GM18873 (cell line): ENCODE data around the gene HIVEP1.

ENCODE experiments used
- ATAC-seq: cut with Tn5 transposase; IDR thresholded peaks from one replicate; pipeline ENCODE4 v1.9.1; 2021; ENCODE audit warnings: mild to moderate bottlenecking, moderate library complexity, moderate number of reproducible peaks; ENCODE audit not compliant: unreplicated experiment, low FRiP score

HIVEP1 gene

GRCh38 chr6:12110523-12111362, 98.6 kb downstream of the HIVEP1 start:
- no peak for ATAC-seq

DNA sequence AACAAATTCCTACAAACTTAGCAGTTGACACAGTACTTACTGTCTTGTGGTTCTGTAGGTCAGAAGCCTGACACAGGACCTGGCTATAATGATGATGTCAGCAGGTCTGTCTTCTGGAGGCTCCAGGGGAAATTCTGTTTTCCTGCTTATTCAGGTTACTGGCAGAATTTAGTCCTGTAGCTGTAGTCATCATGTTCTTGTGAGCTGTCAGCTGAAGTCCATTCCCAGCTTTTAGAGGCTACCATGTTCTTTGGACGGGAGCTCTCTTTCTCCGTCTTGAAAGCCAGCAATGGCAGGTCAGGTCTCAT, 99.2 kb downstream of the HIVEP1 start:
- no peak for ATAC-seq

DNA sequence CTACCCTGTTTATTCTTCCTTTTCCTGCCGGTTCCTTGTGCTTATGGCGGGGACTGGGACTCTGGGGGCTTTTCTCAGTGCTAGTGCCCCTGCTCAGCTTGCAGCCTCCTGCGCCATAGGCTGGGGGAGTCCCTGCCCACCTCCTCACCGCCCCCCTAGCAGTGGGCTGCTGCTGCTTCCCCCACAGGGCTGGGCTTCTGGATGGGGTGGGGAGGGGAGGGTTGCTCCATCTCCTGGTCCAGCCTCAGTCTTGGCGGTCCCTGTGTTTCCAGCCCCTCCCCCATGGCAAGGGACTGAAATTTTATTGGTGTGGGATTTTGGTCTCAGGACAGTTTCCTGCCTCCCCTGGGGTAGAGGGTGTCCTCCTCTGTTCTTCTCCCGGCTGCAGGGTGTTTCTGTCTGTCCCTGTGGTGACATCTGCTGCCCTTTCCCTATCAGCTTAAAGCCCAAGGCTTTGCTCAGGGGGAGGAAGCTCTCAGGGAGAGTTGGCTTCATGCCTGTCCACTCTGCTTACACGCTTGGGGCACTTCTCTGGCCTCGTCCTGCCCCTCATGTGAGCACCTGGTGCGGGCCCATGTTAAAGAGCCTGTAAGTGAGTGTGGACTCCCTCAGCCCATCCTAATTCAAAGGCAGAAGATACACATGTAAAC, 100.6 kb downstream of the HIVEP1 start:
- ATAC-seq: no peak

DNA sequence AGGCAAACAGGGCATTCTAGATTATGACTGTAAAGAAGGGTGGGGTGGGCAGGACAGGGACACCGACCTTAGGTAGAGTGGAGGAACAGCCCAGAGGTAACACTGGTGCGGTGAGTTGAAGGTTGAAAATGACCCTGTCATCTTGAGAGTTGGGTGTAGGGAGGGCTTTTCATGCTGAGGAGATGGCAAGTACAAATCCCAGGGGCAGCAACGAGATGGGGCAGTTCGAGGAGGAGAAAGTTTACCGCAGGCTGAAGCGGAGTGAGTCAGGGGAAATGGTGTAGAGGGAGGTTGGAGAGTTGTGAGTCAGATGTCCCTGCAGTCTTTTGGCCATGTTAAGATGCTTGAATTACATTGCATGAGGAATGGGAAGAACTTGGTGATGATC, 101.1 kb downstream of the HIVEP1 start:
- ATAC-seq: peak; percentile 37

DNA sequence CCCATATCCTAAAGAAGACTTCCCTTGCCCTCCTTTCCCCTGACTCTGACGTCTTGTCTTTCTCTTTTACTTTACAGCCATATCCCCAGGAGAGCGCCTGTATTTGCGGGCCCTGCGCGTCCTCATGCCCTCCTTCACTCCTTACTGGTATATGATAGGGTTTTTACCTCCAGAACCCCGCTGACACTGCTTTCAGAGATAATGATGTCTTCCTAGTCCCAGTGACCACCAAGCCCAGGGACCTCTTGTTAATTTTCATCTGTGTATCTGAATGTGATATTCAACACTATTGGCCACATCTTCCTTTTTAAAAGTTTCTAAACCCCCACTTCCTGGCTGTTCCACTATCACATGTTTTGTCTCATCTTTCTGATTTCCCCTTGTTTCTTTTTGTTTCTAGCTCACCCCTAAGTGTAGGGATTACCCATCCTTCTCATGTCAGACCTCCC, 102.0 kb downstream of the HIVEP1 start:
- ATAC-seq: no peak

DNA sequence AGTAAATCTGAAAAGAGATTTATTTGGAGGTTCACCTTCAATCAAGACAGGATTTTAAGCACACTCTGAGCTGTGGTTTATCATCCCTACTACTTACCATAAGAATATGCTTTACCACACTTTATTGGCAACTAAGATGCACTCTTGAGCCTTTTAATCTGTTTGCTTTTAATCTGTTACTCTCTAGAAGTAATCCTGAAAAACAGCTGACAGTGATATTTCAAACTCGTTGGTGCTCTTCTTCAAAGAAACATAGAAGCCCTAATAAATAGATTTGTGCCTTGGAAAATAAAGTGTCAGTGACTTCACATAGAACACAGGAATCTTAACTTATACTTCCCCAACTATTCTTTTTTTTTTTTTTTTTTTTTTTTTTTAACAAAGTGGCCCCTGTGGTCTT, 102.9 kb downstream of the HIVEP1 start:
- ATAC-seq: no peak

DNA sequence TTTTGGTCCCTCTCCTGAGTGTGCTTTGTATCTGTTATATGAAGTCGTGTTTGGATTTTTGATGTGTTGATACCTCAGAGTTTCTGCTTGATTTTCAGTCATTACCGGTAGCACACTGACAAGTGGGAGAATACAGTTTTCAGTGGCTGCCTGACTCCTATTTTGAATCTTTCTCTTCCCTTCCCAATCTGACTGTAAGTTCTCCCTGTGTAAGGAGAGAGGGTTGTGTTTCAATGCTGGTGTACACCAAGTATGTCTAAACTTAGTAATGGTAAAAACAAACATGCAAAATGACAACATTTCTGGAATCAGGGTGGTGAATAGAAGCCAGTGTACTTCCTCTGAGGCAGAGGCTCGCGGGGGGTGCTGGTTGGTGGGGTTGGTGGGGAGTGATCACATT, 103.4 kb downstream of the HIVEP1 start:
- no peak for ATAC-seq

DNA sequence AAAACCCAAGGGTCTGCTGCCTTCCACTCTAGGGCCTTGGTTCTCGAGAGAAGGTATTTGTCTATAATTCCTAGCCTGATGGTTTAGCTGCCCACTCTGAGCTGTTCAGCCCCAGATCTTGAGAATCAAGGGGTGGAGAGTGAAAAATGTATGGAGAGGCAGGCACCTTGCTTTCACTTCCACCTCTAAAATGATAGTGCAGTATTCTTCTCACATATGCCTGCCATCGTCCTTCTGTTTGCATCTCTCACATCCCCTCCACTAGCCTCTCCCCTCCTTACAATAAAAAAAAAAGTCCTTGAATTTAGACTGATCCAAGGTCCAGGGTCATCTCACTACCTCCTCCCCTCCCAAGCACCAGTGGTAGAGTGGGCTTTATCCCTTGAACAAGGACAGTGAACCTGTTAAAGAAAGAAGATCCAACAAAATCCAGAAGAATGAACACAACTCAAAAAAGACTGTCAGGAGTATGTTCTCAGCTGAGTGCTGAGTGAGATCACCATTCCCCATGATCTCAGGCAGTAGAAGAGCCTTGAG, 104.2 kb downstream of the HIVEP1 start:
- ATAC-seq: no peak

GRCh38 chr6:12116978-12117377, 104.9 kb downstream of the HIVEP1 start:
- ATAC-seq: no peak

- ATAC-seq: no peak
These were observed 106.5 kb downstream of the HIVEP1 start for GRCh38 chr6:12118607-12119006.

DNA sequence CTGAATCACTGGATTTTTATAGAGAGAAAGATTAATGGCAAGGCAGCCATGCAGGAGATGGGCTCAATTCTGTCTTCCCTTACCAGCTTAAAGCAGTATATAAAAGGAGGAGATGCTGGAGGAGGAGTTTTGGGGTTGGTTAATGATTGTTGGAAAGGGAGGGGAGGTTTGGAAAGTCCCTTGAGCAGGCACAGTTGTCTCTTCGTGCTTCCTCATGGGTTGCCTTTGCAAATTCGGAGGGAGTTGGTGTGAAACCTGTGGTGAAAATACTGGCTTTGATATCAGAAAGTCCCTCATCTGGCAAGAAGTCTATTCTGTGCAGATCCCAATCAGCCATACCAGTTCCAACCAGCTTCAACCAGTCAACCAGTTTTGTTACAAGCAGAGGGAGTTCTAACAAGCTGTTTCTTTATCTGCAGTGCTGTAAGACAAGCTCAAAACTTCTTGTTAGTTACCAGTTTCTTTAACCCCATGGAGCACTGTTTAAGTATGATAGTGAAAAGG, 107.0 kb downstream of the HIVEP1 start:
- ATAC-seq: peak; percentile 85

- no peak for ATAC-seq
These were observed 113.3 kb downstream of the HIVEP1 start for GRCh38 chr6:12125396-12125795.

DNA sequence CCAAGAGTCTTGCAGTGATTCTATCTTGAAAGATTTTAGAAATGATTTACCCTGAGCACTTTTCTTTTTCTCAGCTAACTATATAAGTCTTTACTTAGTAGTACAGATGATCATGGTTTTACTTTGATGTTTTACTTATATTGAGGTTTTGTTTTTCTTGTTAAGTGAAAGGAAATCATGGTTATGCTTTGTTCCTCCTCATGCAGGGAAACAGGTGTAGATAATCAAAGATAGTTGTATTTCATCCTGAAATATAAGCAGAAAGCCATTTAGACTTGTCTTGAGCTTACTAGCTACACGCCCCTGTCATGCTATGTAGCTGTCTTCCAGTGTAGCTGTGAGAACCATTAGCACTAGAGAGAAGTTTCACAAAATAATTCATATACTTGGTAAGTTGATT, 113.9 kb downstream of the HIVEP1 start:
- ATAC-seq: no peak

GRCh38 chr6:12129523-12129922, 117.4 kb downstream of the HIVEP1 start:
- no peak for ATAC-seq

DNA sequence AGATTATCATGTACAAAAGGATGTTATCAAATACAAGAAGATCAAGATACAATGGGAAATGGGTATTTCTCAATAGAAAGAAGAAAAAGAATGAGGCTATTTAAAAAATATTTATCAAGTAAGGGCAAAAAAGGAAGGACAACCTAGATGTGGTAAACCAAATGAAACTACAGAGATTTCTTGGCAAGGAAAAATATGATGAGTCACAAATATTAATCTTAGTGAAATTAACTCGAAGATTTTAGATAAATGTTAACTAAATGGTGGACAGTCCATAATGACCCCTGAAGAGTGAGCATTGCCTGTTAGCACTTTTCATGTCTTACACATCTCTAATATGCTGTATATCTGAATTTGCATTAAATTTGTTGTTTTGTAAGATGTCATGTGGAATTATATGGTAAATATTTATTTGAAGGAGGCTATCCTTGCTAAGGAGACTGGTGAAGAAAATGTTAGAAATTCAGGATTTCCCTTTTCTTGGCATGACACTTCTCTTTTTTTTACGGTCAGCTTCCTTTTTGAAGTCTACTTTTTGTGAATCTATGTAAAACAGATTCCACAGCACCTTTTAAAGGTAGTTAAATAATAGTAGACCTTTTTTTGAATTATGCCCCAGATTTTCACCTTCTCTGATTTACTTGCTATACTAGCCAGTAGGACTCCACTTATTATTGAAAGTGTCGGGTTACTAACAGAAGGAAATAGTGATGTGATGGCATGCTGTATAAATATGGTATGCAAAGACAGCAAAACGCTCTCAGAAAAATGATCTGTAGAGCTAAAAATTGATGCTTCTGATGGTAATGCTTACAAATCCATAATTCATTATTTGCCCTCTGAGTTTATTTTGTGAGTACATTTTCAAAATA, 120.5 kb downstream of the HIVEP1 start:
- ATAC-seq: no peak

- no peak for ATAC-seq
These were observed 122.5 kb downstream of the HIVEP1 start for GRCh38 chr6:12134581-12134980.

DNA sequence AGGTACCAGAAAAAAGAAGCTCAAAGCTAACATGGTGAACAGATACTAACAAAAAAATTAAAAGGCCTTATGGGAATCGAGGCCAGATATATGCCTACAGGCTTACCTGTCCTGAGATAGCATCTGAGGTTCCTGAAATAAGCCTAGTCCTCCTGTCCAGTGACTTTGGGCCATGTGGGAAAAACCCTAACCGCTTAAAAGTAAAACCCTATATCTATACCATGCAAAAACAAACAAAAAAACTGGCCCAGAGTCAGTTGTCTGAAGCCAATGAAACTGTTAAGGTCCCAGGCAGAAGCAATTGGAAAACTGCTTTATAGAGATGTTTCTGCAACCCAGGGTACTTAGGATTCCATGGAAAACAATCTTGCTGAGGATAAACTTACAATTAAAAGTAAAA, 122.9 kb downstream of the HIVEP1 start:
- no peak for ATAC-seq

- ATAC-seq: no peak
These were observed 124.8 kb downstream of the HIVEP1 start for GRCh38 chr6:12136905-12137304.

- ATAC-seq: no peak
These were observed 125.4 kb downstream of the HIVEP1 start for GRCh38 chr6:12137480-12137879.

- ATAC-seq: no peak
These were observed 126.3 kb downstream of the HIVEP1 start for GRCh38 chr6:12138381-12138780.

DNA sequence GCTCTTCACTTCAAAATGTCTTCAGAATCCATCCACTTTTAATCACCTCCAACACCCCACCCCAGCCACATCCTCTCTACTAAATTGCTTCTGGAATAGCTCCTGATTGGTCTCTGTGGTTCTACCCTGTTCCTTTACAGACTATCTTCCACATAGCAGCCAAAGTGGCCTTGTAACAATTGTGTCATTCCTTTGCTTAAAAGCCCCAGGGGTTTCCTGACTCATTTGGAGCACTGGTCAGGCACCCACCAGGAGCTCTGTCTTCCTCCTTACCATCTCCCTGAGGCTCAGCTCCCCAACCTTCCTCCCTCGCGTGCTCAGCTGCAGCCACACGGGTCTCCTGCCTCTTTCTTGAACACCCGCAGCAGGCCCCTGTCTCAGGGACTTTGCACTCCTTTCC, 126.8 kb downstream of the HIVEP1 start:
- ATAC-seq: no peak
